Stimulated activated CD4-positive, alpha-beta T cell treated with anti-CD3 and anti-CD28 coated beads, TNF-alpha, amount 100 ng/mL, for 24 hours (primary cell): ENCODE results near the gene ZNF865.

Experiments used
- DNase-seq, 3 experiments: peaks; one replicate each; pipeline ENCODE4 v3.0.0-alpha.2; 2020; ENCODE audit warnings: low read depth in 3 of 3

Gene ZNF865

DNA sequence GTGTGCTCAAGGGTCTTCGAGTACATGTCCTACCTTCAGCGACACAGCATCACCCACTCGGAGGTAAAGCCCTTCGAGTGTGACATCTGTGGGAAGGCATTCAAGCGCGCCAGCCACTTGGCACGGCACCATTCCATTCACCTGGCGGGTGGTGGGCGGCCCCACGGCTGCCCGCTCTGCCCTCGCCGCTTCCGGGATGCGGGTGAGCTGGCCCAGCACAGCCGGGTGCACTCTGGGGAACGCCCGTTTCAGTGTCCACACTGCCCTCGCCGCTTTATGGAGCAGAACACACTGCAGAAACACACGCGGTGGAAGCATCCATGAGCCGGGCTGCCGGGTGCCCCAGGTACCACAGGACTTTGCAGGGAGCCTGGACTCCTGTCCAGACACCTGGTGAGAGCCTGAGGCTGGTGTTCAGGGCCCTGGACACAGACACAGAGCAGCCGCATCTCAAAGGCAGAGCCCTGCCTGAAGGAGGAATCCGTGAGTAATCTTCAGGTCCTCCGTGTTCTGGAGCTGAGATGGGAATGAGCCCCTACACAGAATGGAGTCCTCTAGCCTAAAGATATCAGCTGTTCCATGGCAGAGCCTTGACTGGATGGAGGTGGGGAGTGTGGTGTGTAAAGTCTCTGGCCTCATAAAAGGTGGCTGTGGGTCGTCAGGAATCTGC is 39.5 kb downstream of the ZNF865 start:
- no peak for DNase-seq

GRCh38 chr19:55645512-55645881 is 40.0 kb downstream of the ZNF865 start:
- no peak for DNase-seq

DNA sequence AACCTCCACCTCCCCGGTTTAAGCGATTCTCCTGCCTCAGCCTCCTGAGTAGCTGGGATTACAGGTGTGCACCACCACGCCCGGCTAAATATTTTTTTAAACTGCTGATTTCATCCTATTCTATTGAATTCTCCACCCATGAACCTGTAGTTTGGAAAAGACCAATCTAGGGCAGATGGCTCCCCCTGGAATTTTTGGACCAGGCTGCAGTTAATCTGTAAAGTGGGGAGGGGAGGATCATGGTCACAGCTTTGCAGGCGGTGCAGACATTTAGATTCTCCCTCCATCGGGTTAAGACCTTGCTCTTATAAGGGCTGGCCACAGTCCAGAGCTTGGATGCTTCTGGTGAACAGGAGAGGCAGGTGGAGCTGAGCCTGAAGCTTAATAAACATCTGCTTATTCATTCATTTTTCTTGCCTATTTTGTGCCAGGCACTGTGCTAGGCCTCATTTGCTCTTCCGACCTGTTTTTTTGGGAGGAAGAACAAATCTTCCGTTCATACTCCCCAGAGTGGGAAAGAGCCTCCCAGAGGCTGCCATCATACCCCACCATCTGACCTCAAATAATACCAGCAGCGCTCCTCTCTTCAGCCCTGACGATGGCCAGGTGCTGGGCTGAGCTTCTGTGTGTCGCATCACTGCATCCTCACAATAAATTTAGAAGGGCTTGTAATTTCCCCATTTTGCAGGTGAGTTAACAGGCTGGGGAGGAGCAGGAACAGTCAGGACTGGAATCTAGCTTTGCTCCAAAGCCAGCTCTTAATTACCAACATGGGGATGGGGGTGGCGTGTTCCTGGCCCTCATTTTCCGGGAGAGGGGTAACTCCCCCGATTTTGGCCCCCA is 41.7 kb downstream of the ZNF865 start:
- no peak for DNase-seq

DNA sequence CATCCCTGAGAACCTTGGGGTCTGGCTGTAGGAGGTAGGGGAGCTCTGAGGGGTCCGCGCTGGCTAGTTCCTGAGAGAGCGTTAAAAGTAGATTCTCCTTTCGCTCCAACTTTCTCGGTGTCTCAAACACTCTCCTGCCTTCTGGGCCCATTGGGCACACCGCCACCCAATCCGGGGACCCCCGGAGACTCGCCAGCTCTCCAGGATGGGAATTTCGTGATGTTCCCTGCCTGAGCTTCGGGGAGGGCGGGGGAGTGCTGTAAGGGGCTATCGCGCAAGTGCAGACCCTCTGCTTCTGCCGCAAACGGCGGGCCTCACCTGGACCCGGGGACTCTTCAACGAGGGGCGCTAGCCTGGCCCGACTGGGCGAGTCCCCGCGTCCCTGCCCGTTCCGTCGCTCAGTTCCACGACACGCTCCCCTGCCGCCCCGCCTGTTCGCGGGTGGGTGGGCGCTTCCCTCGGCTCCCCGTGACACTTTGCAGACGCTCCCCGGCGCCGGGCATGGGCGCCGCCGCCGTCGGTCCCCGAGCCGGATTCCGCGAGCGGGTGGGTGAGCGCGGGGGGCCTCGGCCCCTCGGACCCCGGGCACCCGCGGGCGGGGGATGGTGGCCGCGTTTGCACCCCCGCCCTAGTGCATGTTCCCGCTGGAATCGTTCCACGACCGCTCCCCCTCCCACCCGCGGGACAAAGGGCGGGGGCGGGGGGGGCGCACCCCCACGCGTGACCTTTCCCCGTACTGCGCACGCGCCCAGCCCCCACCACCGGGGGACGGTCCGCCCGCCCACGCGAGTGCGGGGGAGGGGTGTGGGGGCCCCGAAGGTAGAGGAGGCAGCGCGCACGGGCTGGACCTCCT is 42.5 kb downstream of the ZNF865 start, which contains the start of gene CCDC106:
CCDC106 (plus strand) TSS at position 481 of the 853 bp plus-strand sequence. CDS start 835 bp downstream, outside the sequence.
- DNase-seq, result no peak

GRCh38 chr19:55648585-55649267 is 43.3 kb downstream of the ZNF865 start:
- DNase-seq, result no peak

- DNase-seq, result no peak
Measured at GRCh38 chr19:55649268-55650125, 44.0 kb downstream of the ZNF865 start.

GRCh38 chr19:55650126-55650557 is 44.7 kb downstream of the ZNF865 start:
- DNase-seq, result no peak

DNA sequence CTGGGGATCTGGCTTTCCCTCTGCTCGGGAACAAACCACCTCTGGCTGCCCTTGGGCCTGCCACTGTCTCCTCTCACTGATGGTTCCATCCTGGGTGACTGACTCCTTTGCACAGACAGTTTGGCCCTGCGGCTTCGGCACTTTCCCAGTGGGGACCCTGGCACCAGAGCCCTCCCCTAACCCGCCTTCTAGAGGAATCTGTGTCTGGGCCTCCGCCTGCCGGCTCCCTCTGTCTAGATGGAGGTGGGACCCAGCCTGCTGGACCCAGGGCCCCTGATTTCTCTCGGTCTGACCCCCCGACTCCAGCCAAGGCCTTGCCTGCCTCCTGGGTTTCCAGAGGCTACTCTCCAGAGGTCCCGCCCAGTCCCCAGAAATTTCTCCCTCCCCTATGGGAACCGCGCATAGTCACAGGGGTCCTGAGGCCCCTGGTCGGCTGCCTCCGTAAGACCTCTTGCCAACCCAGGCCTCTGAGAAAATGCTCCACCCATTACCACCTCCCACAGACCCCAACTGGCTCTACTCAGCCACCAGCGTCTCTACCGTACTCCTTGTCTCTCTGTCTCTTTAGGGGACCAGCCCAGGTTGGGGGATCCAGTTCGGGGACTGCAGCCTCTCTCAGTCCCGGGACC is 45.3 kb downstream of the ZNF865 start:
- DNase-seq, result no peak

DNA sequence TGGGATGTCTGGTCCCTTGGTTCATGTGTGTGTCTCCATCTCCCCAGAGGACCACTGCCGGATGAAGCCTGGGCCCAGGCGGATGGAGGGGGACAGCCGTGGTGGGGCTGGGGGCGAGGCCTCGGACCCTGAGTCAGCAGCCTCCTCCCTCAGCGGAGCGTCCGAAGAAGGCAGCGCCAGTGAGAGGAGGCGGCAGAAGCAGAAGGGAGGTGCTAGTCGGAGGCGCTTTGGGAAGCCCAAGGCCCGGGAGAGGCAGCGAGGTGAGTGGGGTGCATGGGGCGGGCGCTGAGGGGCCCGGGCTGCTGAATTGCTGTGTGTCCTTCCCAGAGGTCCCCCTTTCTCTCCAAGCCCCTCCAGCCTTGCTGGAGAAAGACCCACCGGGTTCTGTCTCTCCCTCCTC is 45.8 kb downstream of the ZNF865 start:
- no peak for DNase-seq

DNA sequence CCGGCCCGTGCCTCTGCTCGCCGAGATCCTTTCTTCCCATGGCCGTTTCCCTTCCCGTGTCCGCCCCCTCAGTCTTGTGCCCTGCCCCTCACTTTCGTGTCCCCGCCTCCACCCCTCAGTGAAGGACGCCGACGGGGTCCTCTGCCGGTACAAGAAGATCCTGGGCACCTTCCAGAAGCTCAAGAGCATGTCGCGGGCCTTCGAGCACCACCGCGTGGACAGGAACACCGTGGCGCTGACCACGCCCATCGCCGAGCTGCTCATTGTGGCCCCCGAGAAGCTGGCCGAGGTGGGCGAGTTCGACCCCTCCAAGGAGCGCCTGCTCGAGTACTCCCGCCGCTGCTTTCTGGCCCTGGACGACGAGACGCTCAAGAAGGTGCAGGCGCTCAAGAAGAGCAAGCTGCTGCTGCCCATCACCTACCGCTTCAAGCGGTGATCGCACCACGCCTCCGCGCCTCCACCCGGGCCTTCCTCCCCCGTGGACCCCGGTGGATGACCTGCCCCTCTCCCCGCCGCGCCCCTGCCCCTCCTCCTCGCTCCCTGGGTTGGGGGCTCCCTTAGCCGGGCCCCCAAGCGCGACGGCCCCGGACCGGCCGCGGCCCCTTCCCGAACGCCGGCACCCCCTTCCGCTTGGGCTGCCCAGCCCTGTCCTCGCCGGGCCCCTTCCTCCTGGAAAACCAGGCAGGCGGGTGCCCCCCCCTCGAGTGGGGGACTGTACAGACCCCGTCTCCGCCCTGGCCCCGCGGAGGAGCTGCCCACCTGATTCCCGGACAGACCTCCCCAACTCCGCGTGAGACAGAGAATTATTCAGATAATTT is 47.1 kb downstream of the ZNF865 start:
- no peak for DNase-seq

GRCh38 chr19:55653651-55654322 is 48.3 kb downstream of the ZNF865 start:
- DNase-seq, result peak; percentile 96 to 98 (median 97)

GRCh38 chr19:55654323-55654867 is 48.9 kb downstream of the ZNF865 start:
- DNase-seq, result peak; percentile 97 to 99 (median 98)

GRCh38 chr19:55654868-55655647 is 49.6 kb downstream of the ZNF865 start, which contains the start of gene U2AF2:
Gene U2AF2, plus strand, starts transcription at chr19:55655035. Its CDS starts 70 bp downstream, at chr19:55655105.
- DNase-seq, result peak; percentile 92 to 95 (median 93)

DNA sequence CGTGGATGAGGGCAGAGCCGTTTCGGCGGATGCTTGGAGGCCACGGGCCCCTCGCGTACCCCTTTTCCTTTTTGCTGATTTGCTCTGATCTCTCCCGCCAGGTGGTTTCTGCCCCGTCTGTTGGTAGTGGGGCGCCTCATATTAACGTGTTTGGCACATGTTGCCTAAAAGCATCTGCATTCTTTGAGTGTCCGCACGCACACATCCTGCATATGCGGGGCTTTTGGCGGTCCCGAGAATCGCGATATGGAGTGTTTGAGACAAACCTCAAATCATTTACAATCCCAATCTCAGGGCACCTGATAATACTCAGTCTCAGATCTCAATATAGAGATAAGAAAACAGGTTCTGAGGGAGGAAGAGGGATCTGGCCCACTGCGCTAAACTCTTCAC is 50.2 kb downstream of the ZNF865 start:
- no peak for DNase-seq

GRCh38 chr19:55656552-55656951 is 51.1 kb downstream of the ZNF865 start:
- DNase-seq, result no peak

- peak in 1 of 3 experiments; percentile 21 for DNase-seq
Measured at GRCh38 chr19:55656988-55657747, 51.7 kb downstream of the ZNF865 start.
